Measurements from ENCODE around the gene PDGFA. TPM values are rescaled to one million over a fixed set of nuclear protein-coding genes. Genes with fewer than 3 reads are reported as not detected.

Gene PDGFA
- total and polyA plus RNA-seq, 8 donors = 25.9 to 69.4 (median 36.3) TPM

GRCh38 chr7:454356-455109, 65.1 kb downstream of the PDGFA start:
- H3K4me3 ChIP-seq = no peak overlapping the region
- H3K36me3 ChIP-seq = no peaks in the 10 kb centered on the region
- ATAC-seq (no peak), DNase-seq (peak in 1 of 4 donors; percentile 75)
- intact Hi-C loops (cut with DNase I) = no loop called here
- no peak overlapping the region for H3K27ac ChIP-seq
- peaks cover 0 to 61% of the 10 kb centered on the region in 2 donors for H3K27me3 ChIP-seq
- no peak for TF ChIP-seq CTCF (IDR thresholded peaks at IDR 0.05)
- peaks cover 3 to 6% of the 10 kb centered on the region in 2 donors for H3K4me1 ChIP-seq
- no peaks in the 10 kb centered on the region for H3K9me3 ChIP-seq

- Histone ChIP-seq H3K36me3 (no peaks in the 10 kb centered on the region), H3K4me3 (no peak overlapping the region), H3K27me3 (peaks cover 0 to 63% of the 10 kb centered on the region in 2 donors), H3K27ac (no peak overlapping the region), H3K9me3 (no peaks in the 10 kb centered on the region), H3K4me1 (peaks cover 3 to 6% of the 10 kb centered on the region in 2 donors)
- intact Hi-C loops (cut with DNase I) = no loop called here
- TF ChIP-seq CTCF (IDR thresholded peaks at IDR 0.05) = no peak
- ATAC-seq (no peak), DNase-seq (peak in 1 of 4 donors; percentile 71)
Observed at GRCh38 chr7:453597-454306, 65.9 kb downstream of the PDGFA start.

- ATAC-seq = no peak
- no peak for TF ChIP-seq CTCF (IDR thresholded peaks at IDR 0.05)
- peaks cover 0 to 63% of the 10 kb centered on the region in 2 donors for H3K27me3 ChIP-seq
- peaks cover 3 to 6% of the 10 kb centered on the region in 2 donors for H3K4me1 ChIP-seq
- H3K4me3 ChIP-seq = no peak overlapping the region
- H3K36me3 ChIP-seq = no peaks in the 10 kb centered on the region
- H3K27ac ChIP-seq = no peak overlapping the region
- peak in 1 of 4 donors; percentile 56 for DNase-seq
- intact Hi-C loops (cut with DNase I) = no loop called here
- no peaks in the 10 kb centered on the region for H3K9me3 ChIP-seq
Observed at GRCh38 chr7:452791-453455, 66.7 kb downstream of the PDGFA start.

- TF ChIP-seq CTCF (IDR thresholded peaks at IDR 0.05) = no peak
- ATAC-seq (peak; percentile 59), DNase-seq (peak in 2 of 4 donors; percentile 61 to 66)
- no peaks in the 10 kb centered on the region for H3K36me3 ChIP-seq
- H3K4me3 ChIP-seq = no peak overlapping the region
- H3K27me3 ChIP-seq = peaks cover 0 to 63% of the 10 kb centered on the region in 2 donors
- H3K27ac ChIP-seq = no peak overlapping the region
- H3K4me1 ChIP-seq = peaks cover 3 to 6% of the 10 kb centered on the region in 2 donors
- intact Hi-C loops (cut with DNase I) = no loop called here
- H3K9me3 ChIP-seq = no peaks in the 10 kb centered on the region
Observed at GRCh38 chr7:452226-452751, 67.4 kb downstream of the PDGFA start.
